Activated CD4-positive, alpha-beta T cell treated with anti-CD3 and anti-CD28 coated beads, Interleukin-2, Interleukin-6, amounts not matched to agents 100 ng/mL and 50 ng/mL, durations not matched to agents 16 hours and 8 hours (primary cell): ENCODE data around the gene LRP1B.
"Not testable (repeated sequence)": the region's sequence is repeated elsewhere in the genome, so short reads cannot be mapped to it uniquely, and the experiment has no call there.

Experiments
- DNase-seq: peaks from one replicate; pipeline ENCODE4 v3.0.0-alpha.2; 2020

LRP1B gene

GRCh38 chr2:140555701-140556100, 1575.1 kb downstream of the LRP1B start:
- no peak for DNase-seq

- no peak for DNase-seq
Measured at GRCh38 chr2:140552634-140553033, 1578.2 kb downstream of the LRP1B start.

- no peak for DNase-seq
Measured at GRCh38 chr2:140551287-140551686, 1579.5 kb downstream of the LRP1B start.

GRCh38 chr2:140550821-140551220, 1580.0 kb downstream of the LRP1B start:
- DNase-seq, result no peak

- not testable (repeated sequence) for DNase-seq
Measured at GRCh38 chr2:140544769-140545168, 1586.0 kb downstream of the LRP1B start.

- DNase-seq, result no peak
Measured at GRCh38 chr2:140542627-140543026, 1588.2 kb downstream of the LRP1B start.

- no peak for DNase-seq
Measured at GRCh38 chr2:140539242-140539875, 1591.5 kb downstream of the LRP1B start.

- no peak for DNase-seq
Measured at GRCh38 chr2:140529706-140530105, 1601.1 kb downstream of the LRP1B start.

GRCh38 chr2:140528982-140529381, 1601.8 kb downstream of the LRP1B start:
- no peak for DNase-seq

- no peak for DNase-seq
Measured at GRCh38 chr2:140526575-140526974, 1604.2 kb downstream of the LRP1B start.

- no peak for DNase-seq
Measured at GRCh38 chr2:140512106-140512505, 1618.7 kb downstream of the LRP1B start.

- no peak for DNase-seq
Measured at GRCh38 chr2:140509765-140510164, 1621.1 kb downstream of the LRP1B start.

- DNase-seq, result no peak
Measured at GRCh38 chr2:140508756-140509155, 1622.1 kb downstream of the LRP1B start.

- DNase-seq, result no peak
Measured at GRCh38 chr2:140506606-140507005, 1624.2 kb downstream of the LRP1B start.

- DNase-seq, result no peak
Measured at GRCh38 chr2:140504601-140505000, 1626.2 kb downstream of the LRP1B start.

GRCh38 chr2:140502951-140503630, 1627.7 kb downstream of the LRP1B start:
- DNase-seq, result no peak

- DNase-seq, result no peak
Measured at GRCh38 chr2:140498360-140498759, 1632.5 kb downstream of the LRP1B start.

GRCh38 chr2:140496714-140497113, 1634.1 kb downstream of the LRP1B start:
- DNase-seq, result no peak

GRCh38 chr2:140491876-140492275, 1638.9 kb downstream of the LRP1B start:
- no peak for DNase-seq

GRCh38 chr2:140489193-140489592, 1641.6 kb downstream of the LRP1B start:
- no peak for DNase-seq

- no peak for DNase-seq
Measured at GRCh38 chr2:140481136-140481535, 1649.7 kb downstream of the LRP1B start.

- DNase-seq, result no peak
Measured at GRCh38 chr2:140473851-140474250, 1657.0 kb downstream of the LRP1B start.

GRCh38 chr2:140472676-140473075, 1658.1 kb downstream of the LRP1B start:
- DNase-seq, result no peak

GRCh38 chr2:140465301-140465700, 1665.5 kb downstream of the LRP1B start:
- no peak for DNase-seq

- no peak for DNase-seq
Measured at GRCh38 chr2:140462990-140463389, 1667.8 kb downstream of the LRP1B start.
